D721Med (cell line): ENCODE results near the gene MMP17.

Experiments
- DNase-seq: peaks from one replicate; pipeline ENCODE4 v3.0.0; 2011; ENCODE audit warnings: low spot score; ENCODE audit not compliant: insufficient read length
- FAIRE-seq: peaks from 2 replicates; lab custom pipeline; 2011; peaks lifted over from hg19 to GRCh38; lab: Jason Lieb, UNC
- TF ChIP-seq, protein P1 (sequence below): IDR thresholded peaks from 2 replicates; pipeline ENCODE4 v1.5.1; 2012; ENCODE audit warnings: mild to moderate bottlenecking, control low read depth; ENCODE audit not compliant: insufficient read depth; ENCODE audit errors: missing control alignments

The MMP17 gene

DNA sequence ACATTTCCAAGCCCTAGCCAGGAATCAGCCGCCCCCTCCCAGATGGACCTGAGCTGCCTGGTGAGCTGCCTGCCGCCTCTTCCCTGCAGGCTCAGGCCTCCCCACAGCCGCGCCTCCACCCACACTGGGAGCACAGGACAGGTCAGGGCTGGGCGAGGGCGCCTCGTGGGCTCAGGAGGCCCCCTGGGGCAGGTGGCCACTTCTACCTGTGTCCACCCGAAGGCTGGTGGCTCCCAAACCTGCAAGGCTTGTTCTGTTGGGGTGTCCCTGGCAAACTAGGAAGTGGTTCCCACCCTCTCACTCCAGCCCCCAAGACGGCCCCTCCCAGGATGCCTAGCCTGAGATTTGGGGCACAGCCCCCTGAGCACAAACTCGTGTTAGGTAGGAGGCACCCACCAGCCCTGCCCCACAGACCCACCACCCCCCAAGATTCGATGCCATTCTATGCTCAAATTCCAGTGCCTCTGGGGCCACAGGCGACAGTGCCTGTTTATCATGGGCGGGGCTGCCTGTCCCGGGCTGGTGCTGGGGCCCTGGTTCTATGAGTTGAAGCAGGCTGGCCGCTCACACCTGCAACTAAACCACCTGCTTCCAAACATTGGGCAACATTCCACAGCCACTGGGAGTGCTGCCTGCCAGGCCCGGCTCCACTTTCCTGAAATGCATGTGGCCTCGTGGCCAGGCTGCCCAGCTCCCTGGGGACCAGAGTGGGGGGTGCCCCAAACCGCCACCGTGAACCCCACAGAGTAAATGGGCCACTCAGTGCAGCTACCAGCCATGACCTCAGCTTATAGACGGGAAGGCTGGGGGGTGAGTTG, 6.8 kb downstream of the MMP17 start:
- DNase-seq (no peak), FAIRE-seq (no peak)
- TF ChIP-seq, protein P1, sequence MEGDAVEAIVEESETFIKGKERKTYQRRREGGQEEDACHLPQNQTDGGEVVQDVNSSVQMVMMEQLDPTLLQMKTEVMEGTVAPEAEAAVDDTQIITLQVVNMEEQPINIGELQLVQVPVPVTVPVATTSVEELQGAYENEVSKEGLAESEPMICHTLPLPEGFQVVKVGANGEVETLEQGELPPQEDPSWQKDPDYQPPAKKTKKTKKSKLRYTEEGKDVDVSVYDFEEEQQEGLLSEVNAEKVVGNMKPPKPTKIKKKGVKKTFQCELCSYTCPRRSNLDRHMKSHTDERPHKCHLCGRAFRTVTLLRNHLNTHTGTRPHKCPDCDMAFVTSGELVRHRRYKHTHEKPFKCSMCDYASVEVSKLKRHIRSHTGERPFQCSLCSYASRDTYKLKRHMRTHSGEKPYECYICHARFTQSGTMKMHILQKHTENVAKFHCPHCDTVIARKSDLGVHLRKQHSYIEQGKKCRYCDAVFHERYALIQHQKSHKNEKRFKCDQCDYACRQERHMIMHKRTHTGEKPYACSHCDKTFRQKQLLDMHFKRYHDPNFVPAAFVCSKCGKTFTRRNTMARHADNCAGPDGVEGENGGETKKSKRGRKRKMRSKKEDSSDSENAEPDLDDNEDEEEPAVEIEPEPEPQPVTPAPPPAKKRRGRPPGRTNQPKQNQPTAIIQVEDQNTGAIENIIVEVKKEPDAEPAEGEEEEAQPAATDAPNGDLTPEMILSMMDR = no peak

DNA sequence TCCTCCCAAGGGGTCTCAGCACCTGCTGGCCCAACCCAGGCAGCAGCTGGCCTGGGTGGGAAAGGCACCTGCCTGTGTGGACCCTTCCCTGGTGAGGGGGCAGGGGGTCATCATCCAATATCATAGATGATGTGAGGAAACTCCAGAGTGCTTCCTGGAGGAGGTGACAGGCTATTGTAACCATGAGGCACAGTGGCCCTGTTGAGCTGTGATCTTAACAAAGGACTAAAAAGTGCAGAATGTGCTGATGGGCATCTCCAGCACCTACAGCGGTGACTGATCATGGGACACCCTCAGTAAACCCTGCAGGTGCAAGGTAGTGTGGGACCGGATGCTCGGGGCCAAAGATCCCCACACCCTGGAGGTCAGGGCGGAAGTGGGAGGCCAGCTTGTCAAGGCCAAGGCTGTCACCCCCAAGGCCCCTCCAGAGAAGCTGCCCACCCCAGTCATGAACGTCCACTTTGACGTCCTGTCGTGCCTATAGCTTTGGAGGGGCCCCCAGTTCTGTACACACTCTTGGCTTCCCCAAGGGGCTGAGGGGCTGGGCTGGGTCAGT, 7.5 kb downstream of the MMP17 start:
- TF ChIP-seq, protein P1 = no peak
- FAIRE-seq = no peak
- no peak for DNase-seq

DNA sequence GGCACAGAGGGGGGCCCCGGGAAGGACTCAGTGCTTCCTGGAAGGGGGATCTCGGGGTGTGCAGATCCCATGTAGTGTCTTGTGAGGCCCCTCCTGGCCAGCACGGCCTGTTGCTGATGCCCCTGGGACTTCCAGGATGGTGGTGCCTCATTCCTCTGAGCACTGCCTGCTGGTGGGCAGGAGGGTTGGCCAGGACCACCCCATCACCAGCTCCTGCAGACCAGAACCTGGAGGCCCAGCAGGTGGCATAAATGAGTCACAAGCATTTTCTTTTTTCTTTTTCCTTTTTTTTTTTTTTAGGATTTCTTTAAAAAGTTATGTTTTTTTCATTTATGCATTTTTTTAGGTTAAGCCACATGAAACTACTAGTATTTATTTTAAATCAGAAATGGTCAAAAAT, 8.0 kb downstream of the MMP17 start:
- DNase-seq (no peak), FAIRE-seq (no peak)
- TF ChIP-seq, protein P1 = peak; percentile 13

DNA sequence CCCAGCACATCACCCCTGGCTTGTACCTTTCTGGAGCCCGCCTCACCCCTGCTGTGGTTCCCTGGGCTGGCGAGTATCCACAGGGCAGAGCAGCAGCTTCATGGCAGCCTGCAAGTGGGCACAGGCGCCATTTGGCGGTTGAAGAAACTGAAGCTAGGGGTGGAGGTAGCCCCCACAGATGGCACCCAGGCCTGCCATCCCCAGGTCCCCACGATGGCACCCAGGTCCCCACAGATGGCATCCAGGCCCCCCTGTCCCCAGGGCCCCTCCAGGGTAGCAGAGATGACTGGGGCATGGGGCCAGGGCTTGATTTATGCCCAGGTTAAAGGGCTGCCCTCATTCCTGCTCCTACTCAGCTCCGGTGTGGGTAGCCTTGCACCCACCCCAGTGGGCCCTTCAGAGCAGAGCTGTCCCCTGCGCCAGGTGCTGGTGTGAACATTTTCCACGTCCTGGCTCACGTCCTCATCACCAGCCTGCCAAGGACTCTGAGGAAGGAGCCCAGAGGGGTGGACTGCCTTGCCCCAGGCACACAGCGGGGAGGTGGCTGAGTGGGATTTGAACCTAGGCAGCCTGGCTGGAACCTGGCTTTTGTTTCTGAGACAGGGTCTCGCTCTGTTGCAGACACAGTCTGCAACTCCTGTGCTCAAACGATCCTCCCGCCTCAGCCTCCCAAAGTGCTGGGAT, 8.7 kb downstream of the MMP17 start:
- no peak for FAIRE-seq
- TF ChIP-seq, protein P1 = no peak
- DNase-seq = no peak

DNA sequence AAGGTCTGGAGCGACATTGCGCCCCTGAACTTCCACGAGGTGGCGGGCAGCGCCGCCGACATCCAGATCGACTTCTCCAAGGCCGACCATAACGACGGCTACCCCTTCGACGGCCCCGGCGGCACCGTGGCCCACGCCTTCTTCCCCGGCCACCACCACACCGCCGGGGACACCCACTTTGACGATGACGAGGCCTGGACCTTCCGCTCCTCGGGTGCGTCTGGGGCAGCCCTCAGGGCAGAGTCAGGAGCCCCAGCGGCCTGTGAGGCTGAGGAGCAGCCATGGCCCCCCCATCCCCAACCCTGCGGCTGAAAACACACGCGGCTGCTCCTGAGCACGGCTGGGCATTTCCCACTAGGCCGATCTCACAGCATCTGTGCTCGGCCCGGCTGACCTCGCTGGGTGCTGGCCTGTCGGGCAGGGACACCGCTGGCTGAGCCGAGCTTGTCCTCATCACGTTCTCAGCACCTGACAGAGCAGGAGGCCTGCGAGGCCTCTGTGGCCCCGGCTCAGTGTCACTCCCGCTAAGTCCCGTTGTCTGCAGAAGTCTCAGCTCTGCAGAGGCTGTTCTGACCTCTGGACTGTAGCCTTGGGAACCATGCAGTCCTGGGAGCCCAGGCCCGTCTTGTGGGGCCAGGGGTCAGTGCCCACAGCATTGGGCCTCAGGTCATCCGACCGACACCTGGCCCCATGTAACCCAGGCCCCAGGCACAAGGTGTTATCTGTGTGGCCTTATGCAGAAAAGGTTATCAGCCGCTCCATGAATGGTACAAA, 12.6 kb downstream of the MMP17 start:
- FAIRE-seq (no peak), DNase-seq (no peak)

DNA sequence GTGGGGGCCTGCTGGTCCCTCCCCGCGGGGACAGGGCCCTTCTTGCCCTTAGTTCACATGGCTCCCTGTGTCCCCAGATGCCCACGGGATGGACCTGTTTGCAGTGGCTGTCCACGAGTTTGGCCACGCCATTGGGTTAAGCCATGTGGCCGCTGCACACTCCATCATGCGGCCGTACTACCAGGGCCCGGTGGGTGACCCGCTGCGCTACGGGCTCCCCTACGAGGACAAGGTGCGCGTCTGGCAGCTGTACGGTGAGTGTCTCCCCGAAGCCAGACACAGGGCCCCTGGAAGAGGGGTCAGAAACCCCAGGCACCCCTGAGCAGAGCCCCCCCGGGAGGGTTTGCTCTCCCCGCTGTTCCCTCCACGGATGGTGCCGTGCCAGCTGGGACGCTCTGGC, 13.4 kb downstream of the MMP17 start:
- TF ChIP-seq, protein P1 = no peak
- no peak for FAIRE-seq
- DNase-seq = no peak

More for the DNA sequence above, 12.6 kb downstream of the MMP17 start:
- TF ChIP-seq, protein P1 = no peak
